SK-N-MC (cell line): ENCODE results near the gene LPAR1.

ENCODE experiments used
- DNase-seq: peaks from one replicate; pipeline ENCODE4 v3.0.0-alpha.2; 2011; ENCODE audit warnings: low read depth, low spot score
- H3K27ac ChIP-seq: fragments of 200-600 bp; sonication (generic); 2 replicates; pipeline ENCODE4 v1.5.1; 2016; ENCODE audit warnings: mixed run types
- H3K36me3 ChIP-seq: fragments of 200-600 bp; sonication (generic); 2 replicates; pipeline ENCODE4 v1.6.1; 2017; ENCODE audit warnings: antibody characterized with exemption, low read length, mixed read lengths; ENCODE audit not compliant: insufficient read depth
- H3K4me3 ChIP-seq: fragments of 200-600 bp; sonication (generic); 2 replicates; pipeline ENCODE4 v1.5.1; 2016
- H3K9ac ChIP-seq: fragments of 200-600 bp; sonication (generic); 2 replicates; pipeline ENCODE4 v1.8.0; 2017; ENCODE audit warnings: mixed run types, mixed read lengths; ENCODE audit not compliant: insufficient read length
- H3K9me3 ChIP-seq: fragments of 200-600 bp; sonication (generic); 2 replicates; pipeline ENCODE4 v1.6.1; 2017; ENCODE audit warnings: low read depth, mild to moderate bottlenecking, antibody characterized with exemption, low read length, moderate library complexity, mixed read lengths
- EZH2 ChIP-seq: fragments of 200-600 bp; sonication (generic); IDR thresholded peaks from one replicate; pipeline ENCODE4 v1.6.1; 2017; ENCODE audit warnings: antibody characterized with exemption
- FOXP2 ChIP-seq: optimal IDR thresholded peaks from 2 replicates; pipeline ENCODE3; 2011; ENCODE audit warnings: mild to moderate bottlenecking, moderate library complexity; ENCODE audit not compliant: insufficient read depth; ENCODE audit errors: extremely low read length, control extremely low read depth
- POLR2AphosphoS5 ChIP-seq: IDR thresholded peaks from 2 replicates; pipeline ENCODE4 v1.6.1; 2012; ENCODE audit warnings: mild to moderate bottlenecking, low read depth, low read length, borderline replicate concordance

LPAR1 gene

DNA sequence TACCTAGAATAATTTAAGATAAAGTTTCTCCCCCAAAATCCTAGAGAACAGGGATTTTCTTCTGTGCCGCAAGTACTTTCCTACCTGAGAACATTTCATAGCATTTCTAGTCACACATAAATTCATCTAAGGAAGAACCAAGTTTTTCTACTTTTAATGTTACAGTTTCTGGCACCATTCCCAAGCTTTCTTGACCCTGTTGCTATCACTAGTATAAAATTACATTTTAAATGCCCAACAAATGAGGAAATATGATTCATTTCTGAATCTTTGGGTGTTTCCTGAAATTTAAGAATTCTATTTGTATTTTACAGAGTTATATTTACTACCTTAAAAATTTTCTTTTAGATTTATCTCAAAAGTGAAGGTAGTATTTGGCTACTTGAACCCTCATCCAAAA lies 137.8 kb downstream of the LPAR1 start:
- no peak for DNase-seq
- H3K9me3 ChIP-seq = peaks cover 3% of the 10 kb centered on the region
- H3K36me3 ChIP-seq = peaks cover 13% of the 10 kb centered on the region
- H3K27ac ChIP-seq = no peak overlapping the region
- no peak for TF ChIP-seq FOXP2
- no peak for TF ChIP-seq EZH2
- no peak for TF ChIP-seq POLR2AphosphoS5
- H3K4me3 ChIP-seq = no peak overlapping the region
- H3K9ac ChIP-seq = no peak overlapping the region

- Histone ChIP-seq H3K27ac (no peak overlapping the region), H3K4me3 (no peak overlapping the region), H3K9me3 (peaks cover 2% of the 10 kb centered on the region), H3K9ac (no peak overlapping the region), H3K36me3 (peaks cover 13% of the 10 kb centered on the region)
- no peak for TF ChIP-seq POLR2AphosphoS5
- TF ChIP-seq FOXP2 = no peak
- TF ChIP-seq EZH2 = no peak
- no peak for DNase-seq
These were observed 139.4 kb downstream of the LPAR1 start for GRCh38 chr9:110898866-110899265.

DNA sequence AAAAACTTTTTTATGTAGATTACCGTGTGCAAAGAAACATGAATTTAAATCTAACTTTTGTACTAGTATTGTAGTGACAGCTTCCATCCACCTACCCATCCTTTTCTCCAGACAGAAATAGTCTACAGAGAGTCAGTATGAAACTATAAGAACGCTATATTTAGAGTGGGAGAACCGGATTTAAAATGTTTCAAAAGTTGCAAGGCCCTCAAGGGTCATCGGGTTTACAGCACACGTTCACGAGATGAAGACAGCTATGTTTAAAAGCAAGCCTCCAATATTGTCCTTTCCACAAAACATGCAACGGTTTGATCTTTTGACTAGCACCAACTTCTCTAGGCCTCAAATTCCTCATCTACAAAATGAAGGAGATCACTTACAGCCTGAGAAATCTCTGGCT lies 139.9 kb downstream of the LPAR1 start:
- Histone ChIP-seq H3K27ac (no peak overlapping the region), H3K9ac (no peak overlapping the region), H3K4me3 (no peak overlapping the region), H3K36me3 (peaks cover 13% of the 10 kb centered on the region), H3K9me3 (no peaks in the 10 kb centered on the region; the same call in 1 of the 2 replicates)
- TF ChIP-seq FOXP2 = no peak
- TF ChIP-seq POLR2AphosphoS5 = no peak
- TF ChIP-seq EZH2 = no peak
- no peak for DNase-seq

DNA sequence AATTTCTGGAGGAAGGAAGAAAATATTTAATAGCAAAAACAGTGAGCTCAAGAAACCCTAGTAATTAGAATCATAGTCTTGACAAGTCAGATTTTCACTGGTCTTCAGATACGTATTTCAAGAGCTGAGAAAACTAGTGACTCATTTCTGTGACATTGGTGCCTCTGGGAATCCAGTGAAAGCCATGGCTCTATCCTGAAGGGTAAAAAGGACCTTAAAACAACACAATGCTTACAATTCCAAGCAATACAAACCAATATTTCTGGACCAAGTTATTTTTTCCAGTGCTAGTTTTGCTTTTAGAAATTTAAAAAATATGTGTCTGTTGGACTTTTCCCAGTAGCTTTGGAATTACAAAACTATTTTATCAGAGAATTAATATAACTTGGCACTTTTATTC lies 140.3 kb downstream of the LPAR1 start:
- TF ChIP-seq FOXP2 (no peak), EZH2 (no peak), POLR2AphosphoS5 (no peak)
- no peak overlapping the region for H3K4me3 ChIP-seq
- DNase-seq = no peak
- H3K36me3 ChIP-seq = peaks cover 13% of the 10 kb centered on the region
- H3K9ac ChIP-seq = no peak overlapping the region
- H3K27ac ChIP-seq = no peak overlapping the region
- no peaks in the 10 kb centered on the region for H3K9me3 ChIP-seq

GRCh38 chr9:110895147-110895905 lies 142.9 kb downstream of the LPAR1 start:
- Histone ChIP-seq H3K9me3 (no peaks in the 10 kb centered on the region), H3K9ac (no peak overlapping the region), H3K36me3 (peaks cover 10% of the 10 kb centered on the region), H3K27ac (peak overlapping the region; percentile 19; the same call in 1 of the 2 replicates), H3K4me3 (no peak overlapping the region)
- DNase-seq = no peak
- TF ChIP-seq POLR2AphosphoS5 (no peak), EZH2 (no peak), FOXP2 (no peak)

GRCh38 chr9:110894731-110895130 lies 143.5 kb downstream of the LPAR1 start:
- H3K9ac ChIP-seq = no peak overlapping the region
- peaks cover 10% of the 10 kb centered on the region for H3K36me3 ChIP-seq
- no peak overlapping the region for H3K27ac ChIP-seq
- H3K9me3 ChIP-seq = no peaks in the 10 kb centered on the region
- no peak for DNase-seq
- no peak for TF ChIP-seq FOXP2
- no peak for TF ChIP-seq EZH2
- TF ChIP-seq POLR2AphosphoS5 = no peak
- H3K4me3 ChIP-seq = no peak overlapping the region

DNA sequence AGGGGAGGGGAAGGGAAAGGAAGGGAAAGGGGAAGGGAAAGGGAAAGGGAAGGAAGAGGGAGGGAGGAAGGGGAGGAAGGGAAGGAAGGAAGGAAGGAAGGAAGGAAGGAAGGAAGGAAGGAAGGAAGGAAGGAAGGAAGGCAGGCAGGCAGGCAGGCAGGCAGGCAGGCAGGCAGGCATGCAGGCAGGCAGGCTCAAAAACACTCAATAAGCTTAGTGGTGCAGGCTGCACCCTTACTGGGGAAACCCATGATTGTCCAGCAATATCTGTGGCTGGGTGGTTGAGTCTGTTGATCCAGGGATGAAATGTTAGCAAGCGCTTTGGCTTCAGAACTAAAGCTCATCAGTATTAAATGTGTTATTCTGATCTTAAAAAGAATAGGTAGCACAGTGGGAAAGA lies 145.6 kb downstream of the LPAR1 start:
- DNase-seq = peak; percentile 35
- Histone ChIP-seq H3K27ac (peak overlapping the region; percentile 94), H3K9ac (no peak overlapping the region), H3K4me3 (no peak overlapping the region), H3K9me3 (no peaks in the 10 kb centered on the region), H3K36me3 (peaks cover 6% of the 10 kb centered on the region)
- TF ChIP-seq POLR2AphosphoS5 (peak; percentile 34; the same call in 1 of the 2 replicates), FOXP2 (no peak), EZH2 (no peak)

DNA sequence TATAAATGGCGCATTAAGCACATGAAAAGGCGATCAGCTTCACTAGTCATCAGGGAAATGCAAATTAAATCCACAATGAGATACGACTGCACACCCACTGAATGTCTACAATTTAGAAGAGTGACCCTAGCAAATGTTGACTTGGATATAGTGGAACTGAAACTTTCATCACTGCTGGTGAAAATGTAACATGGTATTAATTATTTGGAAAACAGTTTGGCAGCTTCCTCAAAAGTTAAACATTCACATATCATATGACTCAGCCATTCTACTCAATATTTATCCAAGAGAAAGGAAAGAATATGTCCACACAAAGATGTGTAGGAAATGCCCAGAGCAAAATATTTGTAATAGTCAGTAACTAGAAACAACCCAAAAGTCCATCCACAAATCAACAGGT lies 146.5 kb downstream of the LPAR1 start:
- Histone ChIP-seq H3K36me3 (no peaks in the 10 kb centered on the region; the same call in 1 of the 2 replicates), H3K9me3 (no peaks in the 10 kb centered on the region), H3K27ac (peak overlapping the region; percentile 94), H3K9ac (no peak overlapping the region), H3K4me3 (0 out of 2 replicates have a peak overlapping the region, but pooled peaks have one; percentile 9)
- no peak for DNase-seq
- no peak for TF ChIP-seq FOXP2
- no peak for TF ChIP-seq POLR2AphosphoS5
- no peak for TF ChIP-seq EZH2
